Measurements from ENCODE around the gene GOLGA3.
"Not testable (repeated sequence)": the region's sequence is repeated elsewhere in the genome, so short reads cannot be mapped to it uniquely, and the experiment has no call there.

GOLGA3 gene

GRCh38 chr12:132828706-132829534 is at the start of gene GOLGA3:
Gene GOLGA3 (minus strand): TSS chr12:132828869. CDS start chr12:132822128, 6,741 bp downstream.
- peak; percentile 92 to 93 (median 92) for DNase-seq (ENCODE audit: low read depth in 3 of 3)

GRCh38 chr12:132874620-132875019 is 46.0 kb upstream of the GOLGA3 start:
- not testable (repeated sequence) for DNase-seq (ENCODE audit: low read depth in 3 of 3)

- DNase-seq (ENCODE audit: low read depth in 3 of 3) = no peak
Observed at GRCh38 chr12:132874175-132874574, 45.5 kb upstream of the GOLGA3 start.

- DNase-seq (ENCODE audit: low read depth in 3 of 3) = peak in 1 of 3 experiments; percentile 7
Observed at GRCh38 chr12:132873724-132874123, 45.1 kb upstream of the GOLGA3 start.

- DNase-seq (ENCODE audit: low read depth in 3 of 3) = peak in 1 of 3 experiments; percentile 25
Observed at GRCh38 chr12:132872975-132873421, 44.3 kb upstream of the GOLGA3 start.

- no peak for DNase-seq (ENCODE audit: low read depth in 3 of 3)
Observed at GRCh38 chr12:132872073-132872855, 43.6 kb upstream of the GOLGA3 start.

GRCh38 chr12:132869551-132869950 is 40.9 kb upstream of the GOLGA3 start:
- no peak for DNase-seq (ENCODE audit: low read depth in 3 of 3)

- no peak for DNase-seq (ENCODE audit: low read depth in 3 of 3)
Observed at GRCh38 chr12:132866251-132866828, 37.7 kb upstream of the GOLGA3 start.

- DNase-seq (ENCODE audit: low read depth in 3 of 3) = no peak
Observed at GRCh38 chr12:132861558-132861957, 32.9 kb upstream of the GOLGA3 start.

GRCh38 chr12:132858718-132859266 is 30.1 kb upstream of the GOLGA3 start:
- no peak for DNase-seq (ENCODE audit: low read depth in 3 of 3)

GRCh38 chr12:132857019-132857418 is 28.4 kb upstream of the GOLGA3 start:
- DNase-seq (ENCODE audit: low read depth in 3 of 3) = not testable (repeated sequence)

- DNase-seq (ENCODE audit: low read depth in 3 of 3) = no peak
Observed at GRCh38 chr12:132856581-132856980, 27.9 kb upstream of the GOLGA3 start.

- not testable (repeated sequence) for DNase-seq (ENCODE audit: low read depth in 3 of 3)
Observed at GRCh38 chr12:132855211-132855610, 26.5 kb upstream of the GOLGA3 start.

GRCh38 chr12:132853285-132854092 is 24.8 kb upstream of the GOLGA3 start:
- no peak for DNase-seq (ENCODE audit: low read depth in 3 of 3)

GRCh38 chr12:132852496-132852895 is 23.8 kb upstream of the GOLGA3 start:
- DNase-seq (ENCODE audit: low read depth in 3 of 3) = no peak

GRCh38 chr12:132851465-132851864 is 22.8 kb upstream of the GOLGA3 start:
- no peak for DNase-seq (ENCODE audit: low read depth in 3 of 3)

GRCh38 chr12:132850291-132850690 is 21.6 kb upstream of the GOLGA3 start:
- no peak for DNase-seq (ENCODE audit: low read depth in 3 of 3)

- DNase-seq (ENCODE audit: low read depth in 3 of 3) = no peak
Observed at GRCh38 chr12:132848521-132848920, 19.9 kb upstream of the GOLGA3 start.

GRCh38 chr12:132847363-132848356 is 19.0 kb upstream of the GOLGA3 start:
- no peak for DNase-seq (ENCODE audit: low read depth in 3 of 3)

GRCh38 chr12:132844681-132845080 is 16.0 kb upstream of the GOLGA3 start:
- not testable (repeated sequence) for DNase-seq (ENCODE audit: low read depth in 3 of 3)

Data from stimulated activated CD4-positive, alpha-beta T cell treated with anti-CD3 and anti-CD28 coated beads, TNF-alpha, amount 100 ng/mL, for 24 hours (primary cell).